Islet precursor cell (in vitro differentiated cells): Measurements from ENCODE around the gene ZBTB42.

Experiments used
- DNase-seq: peaks from one replicate; pipeline ENCODE4 v3.0.0-alpha.2; 2018

Gene ZBTB42

DNA sequence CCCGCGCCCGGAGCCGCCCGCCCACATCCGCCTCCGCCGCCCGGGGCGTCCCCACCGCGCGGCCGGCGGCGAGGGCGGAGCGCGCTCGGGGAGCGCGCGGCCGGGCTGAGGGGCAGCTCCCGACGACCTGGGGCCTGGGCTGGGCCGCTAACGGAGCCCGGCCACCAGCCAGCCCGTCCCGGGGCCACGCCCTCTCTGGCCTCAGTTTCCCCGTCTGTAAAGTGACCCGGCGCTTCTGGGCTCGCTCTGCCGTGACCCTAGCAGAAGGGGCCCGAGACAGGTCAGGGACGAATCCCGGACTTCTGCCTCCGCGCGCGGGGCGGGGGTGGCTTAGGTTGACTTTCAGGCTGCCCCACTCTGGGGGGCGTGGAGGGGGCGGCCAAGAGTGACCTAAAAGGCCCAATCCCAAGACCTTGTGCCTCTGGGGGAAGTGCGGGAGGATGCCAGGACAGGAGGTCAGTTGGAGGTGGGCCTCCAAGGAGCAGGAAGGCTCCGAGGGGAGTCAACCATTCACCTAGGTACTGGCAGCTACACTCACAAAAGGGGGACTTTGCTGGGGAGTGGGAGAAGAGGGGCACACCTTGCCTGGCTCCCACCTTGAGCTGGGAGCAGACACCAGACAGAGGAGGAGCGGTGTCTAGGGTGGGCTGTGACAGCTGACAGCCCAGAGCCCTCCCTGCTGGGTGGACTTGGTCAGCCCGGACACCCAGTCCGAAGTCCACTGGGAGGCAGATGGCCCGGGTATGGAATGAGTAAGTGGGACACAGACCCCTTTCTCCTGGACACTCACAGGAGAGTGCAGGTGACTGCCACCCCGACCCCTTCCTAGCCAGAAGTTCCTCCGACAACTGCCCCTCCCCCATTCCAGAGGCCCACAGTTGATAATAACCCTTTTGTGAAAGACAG is 4.9 kb upstream of the ZBTB42 start:
- peak; percentile 62 for DNase-seq

DNA sequence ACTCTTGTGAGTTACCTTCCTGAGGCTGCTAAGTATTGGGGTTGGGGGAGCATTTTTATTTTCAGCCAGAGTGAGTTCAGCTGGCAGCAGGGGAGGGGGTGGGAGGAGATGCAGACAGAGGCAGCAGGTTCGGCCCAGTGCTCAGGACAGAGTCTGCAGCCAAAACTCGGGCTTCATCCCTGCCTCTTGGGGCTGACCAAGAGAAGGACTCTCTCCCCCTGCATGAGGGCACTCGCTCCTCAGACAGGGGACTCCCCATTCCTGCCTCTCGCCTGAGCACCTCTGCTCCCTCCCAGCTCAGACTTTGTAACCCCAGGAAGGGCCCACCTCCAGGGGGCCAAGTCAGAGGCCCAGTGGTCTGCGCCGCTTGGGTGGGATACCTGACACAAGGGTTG is 4.2 kb upstream of the ZBTB42 start:
- DNase-seq = no peak

DNA sequence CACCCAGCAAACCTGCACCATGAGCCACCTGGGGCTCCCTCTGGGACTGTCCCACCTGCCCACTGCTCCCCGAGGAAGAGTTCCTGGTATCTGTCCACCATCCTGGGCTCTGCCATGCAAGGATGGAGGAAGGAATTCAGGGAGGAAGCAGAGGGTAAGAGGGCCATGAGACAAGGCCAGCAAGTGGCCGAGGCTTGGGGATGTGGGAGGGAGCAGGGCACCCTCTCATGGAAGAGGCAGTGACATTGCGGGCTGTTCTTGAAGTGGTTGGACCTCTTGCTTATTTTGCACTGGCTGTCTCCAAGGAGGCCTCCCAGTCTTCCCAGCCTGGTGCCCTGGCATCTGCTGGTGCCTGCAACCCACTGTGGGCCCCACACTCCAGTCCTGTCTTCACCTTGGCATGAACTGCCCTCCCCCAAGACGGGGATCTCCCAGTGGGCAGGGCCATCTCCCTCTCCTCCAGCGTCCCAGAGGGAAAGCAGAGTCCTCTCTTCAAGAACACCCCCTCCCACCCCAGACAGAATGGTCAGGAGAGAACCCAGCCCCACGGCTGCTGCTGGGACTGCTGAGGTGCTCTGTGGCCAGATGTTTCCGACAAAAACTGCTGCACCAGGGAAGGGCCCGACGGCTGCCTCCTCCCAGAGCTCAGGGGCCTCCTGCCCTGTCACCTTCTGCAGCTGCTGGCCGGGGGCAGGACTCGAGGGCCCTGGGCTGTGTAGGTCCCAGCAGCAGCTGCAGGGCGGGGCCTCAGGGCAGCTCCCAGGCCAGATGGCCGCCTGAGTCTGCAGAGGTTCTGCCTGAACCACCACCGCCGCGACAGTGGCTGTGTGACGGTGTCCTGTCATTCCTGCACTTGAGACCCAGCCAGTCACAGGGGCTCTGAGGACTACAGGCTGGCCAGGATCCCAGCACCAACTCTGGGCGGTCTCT is 3.5 kb upstream of the ZBTB42 start:
- peak; percentile 80 for DNase-seq

DNA sequence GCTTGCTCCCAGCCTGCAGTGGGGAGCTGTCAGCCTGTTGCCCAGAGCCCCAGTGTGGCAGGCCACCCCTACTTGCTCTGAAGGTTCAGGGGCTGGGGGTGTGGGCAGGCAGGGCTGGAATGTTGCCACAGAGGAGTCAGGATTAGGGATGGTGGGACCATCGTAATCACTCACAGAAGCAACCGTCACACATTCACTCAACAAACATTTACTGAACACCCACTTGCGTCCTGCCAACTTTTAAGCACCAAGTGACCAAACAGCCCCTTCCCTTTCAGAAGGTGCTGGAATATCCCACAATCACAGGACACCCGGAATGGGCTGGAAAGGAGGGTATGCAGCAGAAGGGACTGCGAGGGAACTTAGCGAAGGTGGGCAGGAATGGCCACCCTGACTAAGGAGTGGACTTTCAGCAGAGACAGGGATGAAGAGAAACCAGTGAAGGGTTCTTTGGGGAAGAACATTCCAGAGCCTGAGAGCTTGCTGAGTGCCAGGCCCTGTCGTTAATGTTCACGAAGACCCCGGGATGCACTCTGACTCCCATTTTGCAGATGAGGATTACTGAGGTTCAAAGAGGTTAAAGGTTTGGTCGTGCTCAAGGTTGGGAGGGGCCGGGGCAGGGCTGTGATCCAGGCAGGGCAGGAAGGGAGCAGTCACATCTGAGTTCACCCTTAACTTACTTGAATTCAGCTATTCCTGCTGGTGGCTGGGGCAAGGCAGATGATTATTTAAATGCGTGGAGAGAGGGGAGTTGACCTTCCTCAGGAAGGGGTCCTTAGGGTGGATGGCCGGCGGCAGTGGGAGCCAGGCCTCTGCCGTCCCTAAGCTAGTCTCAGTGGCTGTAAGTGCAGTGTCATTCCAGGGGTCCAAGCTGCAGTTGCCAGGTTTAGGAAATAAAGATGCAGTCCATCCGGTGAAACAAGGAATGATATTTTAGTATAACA is 2.3 kb upstream of the ZBTB42 start:
- no peak for DNase-seq

DNA sequence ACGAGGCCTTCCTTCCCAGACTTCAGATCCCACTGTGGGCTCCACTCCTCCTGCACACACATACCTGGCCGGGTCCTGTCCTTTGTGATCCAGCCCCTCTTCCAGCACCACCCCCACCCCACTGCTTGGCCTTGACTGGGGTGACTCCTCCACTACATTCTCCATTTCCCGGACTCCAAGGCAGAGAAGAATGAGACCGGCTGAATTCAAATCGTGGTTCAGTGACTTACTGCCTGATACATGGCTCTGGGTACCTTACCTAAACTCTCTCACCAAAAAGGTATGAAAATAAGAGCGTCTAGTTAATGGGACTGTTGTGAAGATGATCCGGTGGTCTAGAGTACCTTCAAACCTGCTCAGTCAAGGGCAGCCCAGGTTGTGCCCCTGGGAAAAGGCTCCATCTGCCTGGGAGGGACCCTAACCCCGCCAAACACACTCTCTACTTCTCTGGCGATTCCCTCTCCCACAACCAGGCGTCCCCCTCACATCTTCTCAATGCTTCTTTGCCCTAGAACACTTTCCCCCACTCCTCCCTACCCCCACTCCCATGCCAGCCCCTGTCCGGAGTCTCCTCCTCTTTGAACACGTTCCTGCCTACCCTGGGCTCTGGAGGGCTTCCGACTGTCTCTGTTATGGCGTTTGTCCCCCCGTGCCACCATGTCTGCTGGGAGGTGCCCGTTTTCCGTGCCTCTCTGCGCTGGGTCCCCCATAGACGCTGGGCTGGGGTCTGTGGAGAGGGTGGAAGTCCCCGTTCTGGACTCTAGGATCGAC is 1.5 kb upstream of the ZBTB42 start:
- peak; percentile 75 for DNase-seq

DNA sequence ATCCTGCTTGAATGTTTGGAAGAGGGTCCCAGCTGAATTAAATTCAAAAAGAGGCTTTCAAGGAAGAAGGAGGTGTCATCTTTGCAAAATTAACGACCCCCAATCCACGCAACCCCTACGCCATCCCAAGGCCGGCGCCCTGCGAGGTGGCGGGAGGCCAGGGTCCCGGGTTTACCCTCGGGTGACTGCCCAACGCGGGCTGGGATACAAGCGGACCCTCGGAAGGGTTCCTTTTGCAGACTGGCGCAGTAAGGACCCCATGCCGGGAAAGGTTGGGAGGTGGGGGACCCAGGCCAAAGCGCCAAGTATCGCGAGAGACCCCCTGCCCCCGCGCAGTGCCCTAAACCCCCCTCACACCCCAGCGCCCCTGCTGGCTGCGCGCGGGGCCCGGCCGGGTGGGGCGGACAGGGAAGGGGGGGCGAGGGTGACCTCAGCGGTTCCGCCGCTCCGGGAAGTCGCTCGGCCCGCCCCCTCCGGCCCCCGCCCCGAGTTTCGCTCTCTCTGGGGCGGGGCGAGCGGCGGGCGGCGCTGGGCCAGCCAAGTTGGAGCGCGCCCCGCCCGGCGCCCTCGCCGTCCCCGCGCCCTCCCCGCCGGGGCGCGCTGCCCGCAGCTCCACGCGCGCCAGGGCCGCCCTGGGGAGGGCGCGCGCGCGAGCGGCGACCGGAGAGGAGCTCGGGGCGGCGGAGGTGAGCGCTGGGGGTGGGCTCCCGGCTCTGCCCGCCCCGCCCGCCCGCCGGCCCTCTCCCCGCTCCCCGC is 708 bp upstream of the ZBTB42 start:
- DNase-seq = peak; percentile 86

DNA sequence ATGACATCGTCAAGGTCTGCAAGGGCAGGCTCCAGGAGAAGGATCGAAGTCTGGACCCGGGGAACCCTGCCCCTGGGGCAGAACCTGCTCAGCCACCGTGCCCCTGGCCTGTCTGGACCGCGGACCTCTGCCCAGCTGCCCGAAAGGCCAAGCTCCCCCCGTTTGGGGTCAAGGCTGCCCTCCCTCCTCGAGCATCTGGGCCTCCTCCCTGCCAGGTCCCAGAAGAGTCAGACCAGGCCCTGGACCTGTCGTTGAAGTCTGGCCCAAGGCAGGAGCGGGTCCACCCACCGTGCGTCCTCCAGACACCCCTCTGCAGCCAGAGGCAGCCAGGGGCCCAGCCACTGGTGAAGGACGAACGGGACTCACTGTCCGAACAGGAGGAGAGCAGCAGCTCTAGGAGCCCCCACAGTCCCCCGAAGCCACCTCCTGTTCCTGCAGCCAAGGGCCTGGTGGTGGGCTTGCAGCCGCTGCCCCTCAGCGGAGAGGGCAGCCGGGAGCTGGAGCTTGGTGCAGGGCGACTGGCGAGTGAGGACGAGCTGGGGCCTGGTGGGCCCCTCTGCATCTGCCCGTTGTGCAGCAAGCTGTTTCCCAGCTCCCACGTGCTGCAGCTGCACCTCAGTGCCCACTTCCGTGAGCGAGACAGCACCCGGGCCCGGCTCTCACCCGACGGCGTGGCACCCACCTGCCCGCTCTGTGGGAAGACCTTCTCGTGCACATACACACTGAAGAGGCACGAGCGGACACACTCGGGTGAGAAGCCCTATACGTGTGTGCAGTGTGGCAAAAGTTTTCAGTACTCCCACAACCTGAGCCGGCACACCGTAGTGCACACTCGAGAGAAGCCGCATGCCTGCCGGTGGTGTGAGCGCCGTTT is 856 bp downstream of the ZBTB42 start:
- no peak for DNase-seq

DNA sequence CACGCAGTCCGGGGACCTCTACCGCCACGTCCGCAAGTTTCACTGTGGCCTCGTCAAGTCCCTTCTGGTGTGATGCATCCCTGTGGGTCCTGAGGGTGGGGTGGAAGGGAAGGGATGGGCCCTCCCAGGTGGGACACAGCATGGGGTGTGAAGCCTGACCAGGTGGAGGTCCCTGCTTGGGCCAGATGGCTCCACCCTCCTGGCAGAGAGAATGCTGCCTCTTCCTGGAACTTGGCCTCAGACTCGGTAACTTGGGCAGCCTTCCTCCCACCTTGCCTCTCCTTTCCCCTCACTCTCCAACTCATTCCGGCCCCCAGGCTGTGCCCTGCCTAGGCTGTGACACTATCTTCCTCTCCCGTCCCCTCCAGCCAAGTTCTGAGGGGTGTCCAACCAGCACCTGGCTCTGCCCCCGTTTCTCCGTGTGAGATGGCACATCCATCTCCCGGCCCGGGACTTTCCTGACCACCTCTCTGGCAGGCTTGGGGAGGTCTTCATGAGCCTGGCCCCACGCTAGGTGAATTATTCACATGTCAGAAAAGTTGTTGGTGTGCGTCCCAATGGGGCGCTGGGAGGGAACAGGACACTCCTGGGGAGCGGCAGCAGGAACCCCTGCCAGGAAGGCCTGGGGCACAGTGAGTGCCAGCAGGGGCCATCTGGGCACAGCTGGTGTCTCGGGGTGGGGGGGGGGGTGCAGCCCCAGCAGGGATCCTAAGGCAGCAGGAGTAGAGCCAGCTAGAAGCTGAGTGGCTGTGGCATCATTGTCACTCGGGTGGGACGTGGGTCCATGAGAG is 1.7 kb downstream of the ZBTB42 start:
- no peak for DNase-seq

DNA sequence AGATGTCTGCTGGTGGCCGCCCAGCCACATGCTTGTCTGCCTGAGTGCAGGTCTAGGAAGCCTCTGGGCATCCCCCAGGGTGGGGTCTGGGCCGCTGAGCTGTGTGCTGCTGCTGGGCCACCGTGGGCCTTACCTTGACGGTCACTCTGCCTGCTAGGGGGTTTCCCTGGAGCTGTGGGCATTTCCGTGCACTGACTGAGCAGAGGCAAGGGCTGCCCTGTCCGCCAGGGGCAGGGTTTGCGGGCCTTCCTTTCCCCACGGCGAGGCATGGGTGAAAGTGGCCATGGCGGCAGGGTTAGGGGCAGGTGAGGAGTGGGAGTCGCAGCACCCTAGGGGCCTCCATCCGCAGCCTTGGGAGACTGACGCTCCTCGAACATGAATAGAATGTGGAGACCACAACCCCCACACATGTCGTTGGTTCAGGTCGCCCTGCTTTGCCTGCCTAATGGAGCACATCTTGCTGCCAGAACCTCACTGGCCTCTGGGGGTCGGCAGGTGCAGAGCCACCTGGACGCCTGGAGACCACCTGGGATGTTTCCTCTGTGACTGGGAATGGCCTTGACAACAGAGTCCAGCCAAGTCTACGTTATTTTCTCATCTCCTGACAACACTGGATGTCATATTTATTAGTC is 2.5 kb downstream of the ZBTB42 start:
- DNase-seq = no peak

DNA sequence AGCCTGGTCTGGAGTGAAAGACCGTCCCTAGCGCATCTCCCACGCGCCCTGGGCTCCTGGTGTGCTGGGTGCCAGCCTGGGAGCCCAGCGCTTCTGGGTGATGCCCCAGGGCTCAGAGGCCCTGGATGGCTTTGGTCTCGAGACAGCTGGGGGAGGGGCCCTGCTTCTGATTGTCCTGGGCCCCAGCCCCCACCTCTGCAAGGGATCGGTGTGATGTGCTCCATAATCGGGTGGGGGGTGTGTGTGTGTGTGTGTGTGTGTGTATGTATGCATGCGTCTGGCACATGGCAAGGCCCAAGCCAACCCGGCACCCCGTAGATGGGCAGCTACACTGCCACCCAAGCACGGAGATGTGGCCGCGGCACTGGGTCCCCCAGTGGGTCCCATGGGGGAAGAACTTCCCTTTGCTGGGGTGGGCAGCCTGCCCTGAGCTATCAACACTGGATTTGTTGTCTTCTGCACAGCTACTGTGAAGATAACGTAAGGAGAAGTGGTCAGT is 3.1 kb downstream of the ZBTB42 start:
- DNase-seq = no peak

DNA sequence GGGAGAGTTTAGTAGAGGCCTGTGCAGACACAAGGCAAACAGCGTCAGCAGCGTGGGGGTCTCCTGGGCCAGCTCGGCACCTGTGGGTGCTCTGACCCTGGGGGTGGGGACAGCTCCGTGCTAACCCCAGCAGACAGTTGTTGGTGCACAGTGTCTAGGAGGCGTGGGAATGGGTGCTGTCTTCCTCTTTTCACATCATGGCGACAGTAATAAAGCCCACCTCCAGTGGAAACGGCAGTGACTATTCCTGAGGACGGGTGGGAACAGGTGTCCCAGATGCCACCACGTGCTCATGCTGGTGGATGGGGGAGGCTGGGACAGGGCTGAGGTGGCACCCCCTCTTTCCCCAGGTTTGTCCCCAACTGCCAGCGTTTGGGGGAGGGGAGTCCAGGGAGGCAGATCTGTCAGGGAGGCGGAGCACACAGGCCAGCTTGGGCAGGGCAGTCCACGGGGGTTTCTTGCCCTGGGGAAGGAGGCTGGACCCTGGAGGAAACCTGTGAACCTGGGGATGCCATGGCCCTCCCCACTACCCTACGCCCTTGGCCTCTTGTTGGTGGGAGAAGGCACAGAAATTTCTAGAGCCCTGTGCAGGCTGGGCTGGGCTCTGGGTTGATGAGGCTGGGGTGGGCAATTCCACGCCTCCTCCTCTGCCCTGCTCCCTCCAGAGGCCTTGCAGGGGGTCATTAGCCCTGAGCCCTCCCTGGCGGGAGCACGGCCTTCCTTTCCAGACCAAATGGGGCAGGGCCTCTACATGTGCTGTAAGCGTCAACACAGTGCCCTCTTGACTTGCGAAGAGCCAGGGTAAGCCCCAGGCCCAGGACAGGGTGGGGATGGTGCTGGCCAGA is 3.8 kb downstream of the ZBTB42 start:
- DNase-seq = no peak

DNA sequence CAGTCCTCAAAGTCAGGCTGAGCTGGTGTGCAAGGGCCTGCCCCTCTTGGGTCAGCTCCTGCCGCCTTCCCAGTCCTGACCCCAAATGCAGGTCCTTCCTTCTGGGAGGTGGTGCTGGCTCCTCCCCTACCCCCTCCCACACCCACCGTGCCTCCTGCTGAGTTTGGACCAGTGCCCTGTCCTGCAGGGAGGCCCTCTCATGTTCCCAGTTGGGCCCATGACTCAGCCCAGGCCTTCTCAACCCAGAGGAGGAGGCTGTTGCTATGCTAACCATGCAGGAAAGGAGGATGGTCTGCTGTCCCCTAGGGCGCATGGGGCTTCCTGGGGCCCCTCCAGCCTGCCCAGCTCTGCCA is 4.4 kb downstream of the ZBTB42 start:
- no peak for DNase-seq

DNA sequence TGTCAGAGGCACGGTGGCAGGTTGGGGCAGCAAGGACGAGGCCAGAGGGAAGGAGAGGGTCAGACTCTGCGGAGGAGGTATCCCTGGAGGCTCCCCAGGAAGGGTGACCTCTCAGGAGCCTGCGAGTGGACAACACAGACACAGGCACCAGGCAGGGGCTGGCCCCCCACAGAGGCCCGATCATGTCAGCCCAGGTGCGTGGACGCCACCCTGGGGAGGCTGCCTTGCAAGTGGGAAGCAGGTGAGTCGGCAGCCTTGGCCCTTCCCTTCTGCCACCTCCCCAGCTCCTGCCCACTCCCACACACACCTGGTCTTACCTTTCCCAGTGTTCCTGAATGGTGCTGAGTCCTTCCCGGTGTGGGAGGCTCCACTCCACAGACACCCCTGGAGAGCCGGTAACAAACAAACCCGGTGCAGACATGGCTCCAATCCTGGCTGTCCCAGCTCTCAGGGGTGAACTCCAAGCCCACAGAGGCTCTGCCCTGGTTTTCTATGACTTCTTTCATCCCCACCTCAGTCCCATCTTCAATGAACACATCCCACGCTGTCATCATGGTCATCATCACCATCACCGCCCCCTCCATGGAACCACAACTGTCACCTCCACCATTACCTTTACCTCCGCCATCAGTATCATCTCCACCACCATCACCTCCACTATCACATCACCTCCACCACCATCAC is 5.2 kb downstream of the ZBTB42 start:
- DNase-seq = no peak

DNA sequence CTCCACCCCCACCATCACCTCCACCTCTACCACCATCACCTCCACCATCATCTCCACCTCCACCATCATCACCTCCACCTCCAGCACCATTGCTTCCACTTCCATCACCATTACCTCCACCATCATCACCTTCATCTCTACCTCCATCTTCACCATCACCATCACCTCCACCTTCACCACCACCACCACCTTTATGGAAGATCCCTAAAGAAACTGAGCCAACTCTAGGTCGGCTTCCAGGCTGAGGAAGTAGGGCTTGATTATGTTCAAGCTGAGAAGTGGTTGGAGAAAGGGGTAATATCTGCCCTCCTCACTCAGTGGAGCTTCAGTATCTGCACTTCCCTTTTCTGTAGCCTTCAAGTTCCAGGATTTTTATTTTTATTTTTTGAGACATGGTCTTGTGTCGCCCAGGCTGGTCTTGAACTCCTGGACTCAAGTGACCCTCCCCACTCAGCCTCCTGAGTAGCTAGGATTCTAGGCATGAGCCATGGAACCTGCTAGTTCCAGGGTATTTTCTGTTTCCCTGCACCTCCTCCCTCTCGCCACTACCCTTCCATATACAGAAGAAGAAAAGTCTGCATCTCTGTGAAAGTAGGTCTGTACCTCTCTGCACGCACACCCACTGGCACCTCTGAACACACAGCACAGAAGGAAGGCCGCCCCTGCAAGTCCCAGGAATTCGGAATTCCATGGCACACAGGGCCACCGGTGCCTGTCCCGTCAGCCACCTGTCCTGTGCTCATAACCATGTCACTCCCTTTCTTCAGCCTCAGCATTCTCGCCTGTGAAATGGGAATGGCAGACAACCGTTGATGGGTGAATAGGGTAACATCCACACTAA is 5.9 kb downstream of the ZBTB42 start:
- no peak for DNase-seq

DNA sequence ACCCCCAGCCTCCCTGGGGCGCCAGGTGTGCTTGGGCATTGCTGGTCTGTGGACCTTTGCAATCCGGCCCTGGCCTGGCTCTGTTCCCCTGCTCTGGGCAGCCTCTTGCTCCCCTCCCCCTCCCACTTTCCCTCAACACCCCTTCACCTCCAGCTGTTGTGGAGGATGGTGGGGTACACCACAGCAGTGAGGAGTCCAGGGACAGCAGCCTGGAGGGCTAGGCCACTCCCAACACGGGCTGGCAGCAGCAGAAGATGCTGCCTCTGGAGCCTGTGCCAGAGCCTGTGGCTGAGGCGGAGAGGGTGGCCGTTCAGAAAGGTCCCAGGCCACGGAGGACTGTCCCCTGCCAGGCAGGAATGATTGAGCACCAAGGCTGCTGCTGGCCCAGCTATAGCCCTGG is 7.6 kb downstream of the ZBTB42 start:
- DNase-seq = no peak

DNA sequence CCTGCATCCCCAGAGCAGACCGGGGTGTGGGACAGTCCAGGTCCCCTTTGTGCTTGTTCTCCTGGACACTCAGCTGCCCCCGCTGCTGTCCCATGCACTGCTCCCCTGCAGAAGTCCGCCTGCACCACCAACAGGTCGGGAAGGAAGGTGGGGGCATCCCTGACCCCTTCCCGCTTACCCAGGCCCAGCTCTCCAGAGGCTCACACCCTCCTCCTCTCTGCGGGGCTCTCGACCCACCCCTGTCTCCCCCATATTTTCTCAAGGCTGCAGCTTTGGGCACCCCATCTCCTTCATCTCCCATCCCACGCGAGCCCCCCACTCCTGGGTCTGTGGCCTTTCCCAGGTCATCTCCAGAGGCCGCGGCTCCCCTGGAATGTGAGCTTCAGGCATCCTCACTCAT is 9.4 kb downstream of the ZBTB42 start:
- no peak for DNase-seq
